HG02610 (cell line): ENCODE results near the gene KRTAP5-7.
A peak's percentile ranks its signal among the peaks of the same experiment; 100 is the strongest.
"Not testable (repeated sequence)": the region's sequence is repeated elsewhere in the genome, so short reads cannot be mapped to it uniquely, and the experiment has no call there.

Source experiments
- ATAC-seq: cut with Tn5 transposase; IDR thresholded peaks from one replicate; pipeline ENCODE4 v1.9.1; 2021; ENCODE audit warnings: mild to moderate bottlenecking, moderate library complexity; ENCODE audit not compliant: unreplicated experiment

The KRTAP5-7 gene

GRCh38 chr11:71532036-71532610, 5.1 kb downstream of the KRTAP5-7 start:
- no peak for ATAC-seq

GRCh38 chr11:71534711-71535608, 7.9 kb downstream of the KRTAP5-7 start:
- ATAC-seq, result not testable (repeated sequence)

GRCh38 chr11:71535825-71536224, 8.8 kb downstream of the KRTAP5-7 start:
- ATAC-seq, result no peak

- ATAC-seq, result no peak
Measured at GRCh38 chr11:71537537-71537936, 10.5 kb downstream of the KRTAP5-7 start.

DNA sequence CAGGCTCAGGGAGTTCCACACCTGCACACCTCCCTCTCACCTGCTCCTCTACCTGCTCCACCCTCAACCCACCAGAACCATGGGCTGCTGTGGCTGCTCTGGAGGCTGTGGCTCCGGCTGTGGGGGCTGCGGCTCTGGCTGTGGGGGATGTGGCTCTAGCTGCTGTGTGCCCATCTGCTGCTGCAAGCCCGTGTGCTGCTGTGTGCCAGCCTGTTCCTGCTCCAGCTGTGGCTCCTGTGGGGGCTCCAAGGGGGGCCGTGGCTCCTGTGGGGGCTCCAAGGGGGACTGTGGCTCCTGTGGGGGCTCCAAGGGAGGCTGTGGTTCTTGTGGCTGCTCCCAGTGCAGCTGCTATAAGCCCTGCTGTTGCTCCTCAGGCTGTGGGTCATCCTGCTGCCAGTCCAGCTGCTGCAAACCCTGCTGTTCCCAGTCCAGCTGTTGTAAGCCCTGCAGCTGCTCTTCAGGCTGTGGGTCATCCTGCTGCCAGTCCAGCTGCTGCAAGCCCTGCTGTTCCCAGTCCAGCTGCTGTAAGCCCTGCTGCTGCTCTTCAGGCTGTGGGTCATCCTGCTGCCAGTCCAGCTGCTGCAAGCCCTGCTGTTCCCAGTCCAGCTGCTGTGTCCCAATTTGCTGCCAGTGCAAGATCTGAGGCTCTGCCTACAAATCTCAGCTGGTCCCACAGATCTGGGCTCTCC, 11.1 kb downstream of the KRTAP5-7 start, which contains the start of gene KRTAP5-8:
Gene KRTAP5-8 (plus strand): TSS at position 49 of the 689 bp plus-strand sequence. CDS start 31 bp downstream, at position 80.
- not testable (repeated sequence) for ATAC-seq

DNA sequence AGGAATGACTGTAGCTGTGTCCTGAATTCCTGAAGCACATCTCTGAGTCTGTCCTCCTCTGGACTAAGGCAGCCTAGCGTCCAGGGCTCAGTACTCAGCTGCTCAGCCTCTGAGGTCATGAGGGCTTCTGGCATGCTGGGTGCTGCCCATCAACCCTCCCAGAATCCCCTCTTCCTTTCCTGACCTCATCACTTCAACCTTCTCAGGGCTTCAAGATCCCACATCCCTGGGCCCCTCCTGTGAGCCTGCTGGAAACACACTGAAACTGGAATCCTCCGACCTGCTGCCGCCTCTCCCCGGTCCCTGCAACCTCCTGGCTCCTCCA, 11.6 kb downstream of the KRTAP5-7 start:
- no peak for ATAC-seq

DNA sequence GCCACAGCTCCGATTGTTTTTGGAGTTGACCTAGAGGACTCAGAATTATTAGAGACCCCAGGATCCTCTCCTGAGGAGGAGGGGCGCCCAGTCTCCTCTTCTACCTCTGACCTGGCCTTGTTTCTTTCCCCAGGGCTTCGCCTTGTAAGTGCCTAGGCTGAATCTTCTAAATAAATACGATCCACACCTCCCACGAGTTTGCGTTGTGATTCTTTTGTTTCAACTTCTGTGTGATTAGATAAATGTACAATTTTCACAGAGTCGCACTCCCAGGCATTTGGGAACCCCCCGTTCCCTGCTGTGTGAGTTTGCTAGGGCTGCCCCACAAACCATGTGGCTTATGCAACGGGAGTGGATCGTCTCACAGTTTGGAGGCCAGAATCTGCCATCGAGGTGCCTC, 11.9 kb downstream of the KRTAP5-7 start:
- no peak for ATAC-seq

DNA sequence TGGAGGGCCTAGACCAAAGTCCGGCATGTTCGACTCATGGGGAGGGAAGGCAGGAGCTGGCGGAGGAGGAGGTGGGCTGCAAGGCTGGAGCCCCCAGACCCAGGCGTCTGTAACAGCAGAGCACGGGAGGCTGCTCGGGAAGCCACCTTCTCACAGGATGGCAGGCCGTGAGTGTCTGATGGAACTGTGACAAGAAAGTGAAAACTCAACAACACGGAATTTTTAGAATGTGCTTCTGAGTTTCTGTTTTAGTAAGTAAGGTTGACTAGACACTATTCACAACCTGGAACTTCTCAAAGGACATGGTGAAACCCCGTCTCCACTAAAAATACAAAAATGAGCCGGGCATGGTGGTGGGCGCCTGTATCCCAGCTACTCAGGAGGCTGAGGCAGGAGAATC, 12.9 kb downstream of the KRTAP5-7 start:
- peak; percentile 36 for ATAC-seq

DNA sequence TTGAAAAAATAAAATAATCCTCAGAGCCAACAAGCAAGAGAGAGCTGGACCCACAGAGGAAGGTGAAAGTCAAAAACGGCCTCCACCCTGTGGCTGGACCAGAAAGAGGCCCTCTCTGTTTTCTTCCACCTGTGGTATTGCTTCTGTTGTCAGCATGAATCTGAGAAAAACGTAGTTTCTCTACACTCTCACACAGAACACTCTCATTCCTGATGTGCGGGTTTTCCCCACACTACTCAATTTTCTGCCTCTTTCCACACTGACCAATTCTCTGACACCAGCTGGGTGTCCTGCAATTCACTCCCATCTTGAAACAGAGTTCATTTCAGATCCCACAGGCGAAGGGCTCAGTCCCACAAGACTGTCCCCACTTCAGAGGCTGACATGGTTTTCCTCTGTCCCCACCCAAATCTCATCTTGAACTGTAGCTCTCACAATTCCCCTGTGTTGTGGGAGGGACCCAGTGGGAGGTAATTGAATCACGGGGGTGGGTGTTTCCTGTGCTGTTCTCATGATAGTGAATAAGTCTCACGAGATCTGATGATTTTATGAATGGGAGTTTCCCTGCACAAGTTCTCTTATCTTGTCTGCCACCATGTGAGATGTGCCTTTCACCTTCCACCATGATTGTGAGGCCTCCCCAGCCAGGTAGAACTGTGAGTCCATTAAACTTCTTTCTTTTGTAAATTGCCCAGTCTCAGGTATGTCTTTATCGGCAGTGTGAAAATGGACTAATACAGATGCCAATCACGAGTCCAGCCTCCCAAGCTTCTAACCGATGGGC, 13.6 kb downstream of the KRTAP5-7 start:
- ATAC-seq, result peak; percentile 44

- ATAC-seq, result no peak
Measured at GRCh38 chr11:71542382-71542781, 15.3 kb downstream of the KRTAP5-7 start.

DNA sequence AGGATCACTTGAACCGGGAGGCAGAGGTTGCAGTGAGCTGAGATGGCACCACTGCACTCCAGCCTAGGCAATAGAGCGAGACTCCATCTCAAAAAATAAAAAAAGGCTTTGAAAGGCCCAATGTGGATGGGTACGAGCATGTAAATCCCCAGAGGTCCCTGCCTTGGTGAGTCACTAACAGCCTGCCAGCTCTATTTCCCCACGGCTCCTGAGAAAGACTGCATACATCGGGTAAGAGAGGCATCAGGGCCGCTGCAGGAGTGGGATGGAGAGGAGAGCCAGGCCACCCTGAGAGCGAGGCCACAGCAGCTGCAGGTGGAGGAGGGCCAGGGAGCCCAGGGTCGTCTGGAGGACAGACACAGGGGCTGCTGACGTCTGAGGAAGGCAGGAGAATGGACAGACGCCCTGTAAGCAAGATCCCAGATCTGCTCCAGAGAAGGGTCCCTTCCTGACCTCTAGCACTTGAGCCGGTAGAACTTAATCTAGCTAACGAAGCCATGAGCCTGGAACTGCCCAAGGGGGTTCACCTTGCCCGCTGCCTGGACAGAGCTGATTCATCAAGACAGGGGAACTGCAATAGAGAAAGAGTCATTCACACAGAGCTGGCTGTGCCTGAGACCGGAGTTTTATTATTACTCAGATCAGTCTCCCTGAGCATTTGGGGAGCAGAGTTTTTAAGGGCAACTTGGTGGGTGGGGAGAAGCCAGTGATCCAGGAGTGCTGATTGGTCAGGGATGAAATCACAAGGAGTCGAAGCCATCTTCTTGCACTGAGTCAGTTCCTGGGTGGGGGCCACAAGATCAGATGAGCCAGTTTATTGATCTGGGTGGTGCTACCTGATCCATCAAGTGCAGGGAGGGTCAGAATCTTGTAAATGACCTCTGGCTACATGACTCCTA, 16.1 kb downstream of the KRTAP5-7 start:
- ATAC-seq, result no peak

DNA sequence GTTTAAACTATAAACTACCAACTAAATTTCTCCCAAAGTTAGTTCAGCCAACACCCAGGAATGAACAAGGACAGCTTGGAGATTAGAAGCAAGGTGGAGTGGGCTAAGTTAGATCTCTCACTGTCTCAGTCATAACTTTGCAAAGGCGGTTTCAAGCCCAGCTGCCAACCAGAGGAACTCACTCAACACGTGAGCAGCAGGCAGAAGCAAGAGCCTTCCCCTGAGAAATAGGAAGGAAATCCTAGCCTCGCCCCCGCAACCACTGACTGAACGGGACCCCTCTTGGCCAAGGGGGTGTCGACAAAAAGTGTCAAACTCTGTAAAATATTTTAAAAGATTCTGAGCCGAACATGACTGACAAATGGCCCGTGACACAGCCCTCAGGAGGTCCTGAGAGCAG, 16.8 kb downstream of the KRTAP5-7 start:
- ATAC-seq, result no peak

GRCh38 chr11:71544525-71545214, 17.6 kb downstream of the KRTAP5-7 start:
- ATAC-seq, result no peak

DNA sequence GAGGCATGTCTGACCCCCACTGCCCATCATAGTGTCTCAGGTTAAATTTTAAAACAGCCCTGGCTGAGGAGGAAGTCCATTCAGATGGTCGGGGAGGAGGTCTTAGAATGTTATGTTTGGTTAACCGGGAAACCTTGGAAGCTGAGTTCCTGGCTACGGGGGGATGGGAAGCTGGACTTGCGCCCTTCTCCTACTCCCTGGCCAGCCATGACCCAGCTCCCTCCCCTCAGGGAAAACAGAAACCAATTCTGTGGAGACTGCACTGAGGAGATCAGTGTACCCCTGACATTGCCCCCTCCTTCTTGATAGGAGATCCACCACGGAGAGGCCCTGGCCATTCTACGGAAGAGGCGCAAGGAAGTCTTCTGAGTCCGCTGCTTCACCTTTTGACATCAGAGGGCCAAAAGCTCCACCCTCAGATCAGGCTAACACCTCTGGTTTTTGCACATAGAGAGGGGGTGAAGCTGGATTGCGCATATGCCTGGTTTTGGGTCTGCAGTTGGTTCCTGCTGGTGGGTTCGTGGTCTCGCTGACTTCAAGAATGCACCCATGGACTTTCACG, 18.4 kb downstream of the KRTAP5-7 start:
- no peak for ATAC-seq

GRCh38 chr11:71548120-71548519, 21.1 kb downstream of the KRTAP5-7 start, which contains the start of gene KRTAP5-9:
TSS of gene KRTAP5-9 (plus strand) at chr11:71548420. CDS start at chr11:71548658, 238 bp downstream.
- no peak for ATAC-seq

- ATAC-seq, result no peak
Measured at GRCh38 chr11:71548716-71549151, 21.7 kb downstream of the KRTAP5-7 start.

DNA sequence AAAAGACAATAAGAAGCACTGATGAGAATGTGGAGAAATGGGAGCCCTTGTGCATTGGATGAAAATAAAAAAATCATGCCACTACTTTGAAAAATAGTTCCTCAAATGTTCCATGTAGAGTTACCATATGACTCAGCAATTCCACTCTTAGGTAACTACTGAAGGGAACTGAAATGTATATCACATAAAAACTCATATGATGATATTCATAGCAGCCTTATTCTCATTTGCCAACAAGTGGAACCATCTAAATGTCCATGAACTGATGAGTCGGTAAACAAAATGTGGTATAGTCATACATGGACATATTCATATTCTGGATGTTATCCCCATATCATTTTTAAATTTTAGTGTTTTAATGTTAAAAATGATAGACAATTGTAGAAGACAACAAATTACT, 24.6 kb downstream of the KRTAP5-7 start:
- ATAC-seq, result no peak

- ATAC-seq, result no peak
Measured at GRCh38 chr11:71554996-71555395, 27.9 kb downstream of the KRTAP5-7 start.

- no peak for ATAC-seq
Measured at GRCh38 chr11:71555508-71555907, 28.4 kb downstream of the KRTAP5-7 start.
